Smooth muscle cell (in vitro differentiated cells): ENCODE data around the gene PCK1. TPM values are rescaled to one million over a fixed set of nuclear protein-coding genes. Genes with fewer than 3 reads are reported as not detected.

Experiments
- DNase-seq: peaks from one replicate; lab custom pipeline; 2025; ENCODE audit not compliant: unreplicated experiment; lab: John Stamatoyannopoulos, UW
- H2AFZ ChIP-seq: fragments of 200-600 bp; sonication (generic); 2 replicates; pipeline ENCODE4 v1.6.0; 2016; ENCODE audit warnings: antibody characterized with exemption, low read depth, mild to moderate bottlenecking
- H3F3A ChIP-seq: fragments of 200-600 bp; sonication (generic); 2 replicates; pipeline ENCODE4 v1.6.0; 2017; ENCODE audit warnings: antibody characterized with exemption, low read depth
- H3K27ac ChIP-seq: fragments of 200-600 bp; sonication (generic); 2 replicates; pipeline ENCODE4 v1.5.1; 2016; ENCODE audit warnings: low read depth, mild to moderate bottlenecking
- H3K27me3 ChIP-seq: fragments of 200-600 bp; sonication (generic); 2 replicates; pipeline ENCODE4 v1.6.1; 2016; ENCODE audit warnings: low read depth, mild to moderate bottlenecking
- H3K36me3 ChIP-seq: fragments of 200-600 bp; sonication (generic); 2 replicates; pipeline ENCODE4 v1.5.1; 2016; ENCODE audit warnings: low read depth
- H3K4me1 ChIP-seq: fragments of 200-600 bp; sonication (generic); 2 replicates; pipeline ENCODE4 v1.5.1; 2016; ENCODE audit warnings: low read depth
- H3K4me2 ChIP-seq: fragments of 200-600 bp; sonication (generic); 2 replicates; pipeline ENCODE4 v1.6.0; 2016; ENCODE audit warnings: mild to moderate bottlenecking
- H3K4me3 ChIP-seq: fragments of 200-600 bp; sonication (generic); 2 replicates; pipeline ENCODE4 v1.5.1; 2016; ENCODE audit warnings: mild to moderate bottlenecking
- H3K79me2 ChIP-seq: fragments of 200-600 bp; sonication (generic); 2 replicates; pipeline ENCODE4 v1.6.0; 2016; ENCODE audit warnings: low read depth, mild to moderate bottlenecking
- H3K9ac ChIP-seq: fragments of 200-600 bp; sonication (generic); 2 replicates; pipeline ENCODE4 v1.6.0; 2016; ENCODE audit warnings: low read depth
- H3K9me3 ChIP-seq: fragments of 200-600 bp; sonication (generic); replicated peaks from 2 replicates; pipeline ENCODE4 v1.5.1; 2016; ENCODE audit warnings: low read depth
- H4K20me1 ChIP-seq: fragments of 200-600 bp; sonication (generic); 2 replicates; pipeline ENCODE4 v1.6.0; 2016; ENCODE audit warnings: low read depth
- WGBS: methylation state at CpG from one replicate; pipeline ENCODE4 v1.1.7; 2016; ENCODE audit warnings: low lambda C conversion rate; 5-methylcytosine and 5-hydroxymethylcytosine counted together
- polyA plus RNA-seq: library from polyadenylated mRNA; unstranded; fragments of >200 nt; fragmentation: Nextera tagmentation; extraction: Ambion mirVana; gene quantifications from 2 replicates; pipeline ENCODE4 v1.2.1, GENCODE V29; 2016
- total RNA-seq: library from RNA; depleted of rRNA; stranded (reverse); fragments of >200 nt; gene quantifications from 2 replicates; pipeline ENCODE4 v1.2.3, GENCODE V29; 2014
- TF ChIP-seq, protein P1 (sequence below): fragments of 200-600 bp; sonication (generic); IDR thresholded peaks from 2 replicates; pipeline ENCODE4 v1.5.1; 2017; ENCODE audit warnings: borderline replicate concordance, mild to moderate bottlenecking, antibody characterized with exemption; ENCODE audit not compliant: insufficient read depth, poor library complexity, severe bottlenecking

PCK1 gene
- total and polyA plus RNA-seq, 2 experiments from 2014 or later, result not detected

- TF ChIP-seq, protein P1, sequence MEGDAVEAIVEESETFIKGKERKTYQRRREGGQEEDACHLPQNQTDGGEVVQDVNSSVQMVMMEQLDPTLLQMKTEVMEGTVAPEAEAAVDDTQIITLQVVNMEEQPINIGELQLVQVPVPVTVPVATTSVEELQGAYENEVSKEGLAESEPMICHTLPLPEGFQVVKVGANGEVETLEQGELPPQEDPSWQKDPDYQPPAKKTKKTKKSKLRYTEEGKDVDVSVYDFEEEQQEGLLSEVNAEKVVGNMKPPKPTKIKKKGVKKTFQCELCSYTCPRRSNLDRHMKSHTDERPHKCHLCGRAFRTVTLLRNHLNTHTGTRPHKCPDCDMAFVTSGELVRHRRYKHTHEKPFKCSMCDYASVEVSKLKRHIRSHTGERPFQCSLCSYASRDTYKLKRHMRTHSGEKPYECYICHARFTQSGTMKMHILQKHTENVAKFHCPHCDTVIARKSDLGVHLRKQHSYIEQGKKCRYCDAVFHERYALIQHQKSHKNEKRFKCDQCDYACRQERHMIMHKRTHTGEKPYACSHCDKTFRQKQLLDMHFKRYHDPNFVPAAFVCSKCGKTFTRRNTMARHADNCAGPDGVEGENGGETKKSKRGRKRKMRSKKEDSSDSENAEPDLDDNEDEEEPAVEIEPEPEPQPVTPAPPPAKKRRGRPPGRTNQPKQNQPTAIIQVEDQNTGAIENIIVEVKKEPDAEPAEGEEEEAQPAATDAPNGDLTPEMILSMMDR, result no peak
- Histone ChIP-seq H3K9ac (no peak overlapping the region), H3K36me3 (no peaks in the 10 kb centered on the region), H3K4me3 (no peak overlapping the region), H3K79me2 (no peaks in the 10 kb centered on the region), H3F3A (no peaks in the 10 kb centered on the region), H3K9me3 (no peaks in the 10 kb centered on the region), H2AFZ (no peak overlapping the region), H3K4me2 (no peak overlapping the region), H3K27ac (no peak overlapping the region), H3K4me1 (no peaks in the 10 kb centered on the region), H4K20me1 (no peaks in the 10 kb centered on the region), H3K27me3 (no peaks in the 10 kb centered on the region)
- 89% methylated on average over 3 of the region's 3 CpGs for WGBS
- no peak for DNase-seq
Observed at GRCh38 chr20:57529810-57530209, 31.1 kb upstream of the PCK1 start.

DNA sequence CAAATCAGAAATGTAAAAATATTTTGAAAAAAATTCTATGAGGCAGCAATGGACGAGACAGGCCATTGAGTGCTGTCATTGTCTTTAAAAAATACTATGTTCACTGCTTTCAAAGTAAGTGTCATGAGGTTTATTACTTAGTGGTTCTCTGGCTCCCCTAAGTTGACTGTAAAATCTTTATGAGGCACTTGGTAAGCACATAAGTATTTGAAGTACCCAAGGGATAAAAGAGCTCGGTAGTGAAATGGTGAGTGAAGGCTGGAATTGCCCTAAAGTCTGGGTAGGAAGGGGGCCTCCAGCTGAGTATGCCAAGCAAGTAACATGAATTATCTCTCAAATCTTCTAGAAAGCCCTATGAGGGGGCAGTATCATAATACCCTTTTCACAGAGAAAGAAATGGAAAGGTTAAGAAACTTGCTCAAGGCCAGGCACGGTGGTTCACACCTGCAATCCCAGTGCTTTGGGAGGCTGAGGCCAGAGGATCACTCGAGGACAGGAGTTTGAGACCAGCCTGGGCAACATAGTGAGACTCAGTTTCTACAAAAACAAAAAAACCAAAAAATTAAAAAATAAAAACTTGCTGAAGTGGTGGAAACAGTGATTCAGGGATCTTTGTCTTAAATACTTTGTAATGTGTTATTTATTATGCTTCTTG lies 30.5 kb upstream of the PCK1 start:
- TF ChIP-seq, protein P1, result no peak
- Histone ChIP-seq H2AFZ (no peak overlapping the region), H3K79me2 (no peaks in the 10 kb centered on the region), H3K9ac (no peak overlapping the region), H3K4me3 (no peak overlapping the region), H4K20me1 (no peaks in the 10 kb centered on the region), H3K27ac (no peak overlapping the region), H3F3A (no peaks in the 10 kb centered on the region), H3K4me2 (no peak overlapping the region), H3K9me3 (no peaks in the 10 kb centered on the region), H3K27me3 (no peaks in the 10 kb centered on the region), H3K36me3 (no peaks in the 10 kb centered on the region), H3K4me1 (no peaks in the 10 kb centered on the region)
- WGBS, result 49% methylated on average over 4 of the region's 4 CpGs
- no peak for DNase-seq

DNA sequence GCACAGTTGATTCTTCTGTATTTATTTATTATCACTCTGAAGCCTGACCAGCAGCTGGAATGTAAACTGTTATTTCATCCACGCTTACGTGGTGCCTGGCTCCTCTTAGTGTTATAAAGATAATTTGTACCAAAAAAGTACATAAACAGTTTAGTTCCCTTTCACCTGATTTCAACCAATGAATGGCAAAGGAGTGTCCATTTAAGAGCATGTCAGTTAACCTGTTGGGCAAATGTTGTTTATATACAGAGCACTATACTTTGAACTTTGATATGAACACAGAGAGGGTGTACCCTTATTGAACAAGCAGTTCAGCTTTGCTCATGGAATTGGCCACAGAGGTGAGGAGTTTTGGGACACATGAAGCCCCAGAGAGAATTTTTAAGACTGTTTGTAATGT lies 28.8 kb upstream of the PCK1 start:
- WGBS, result 71% methylated on average over 2 of the region's 2 CpGs
- H3K79me2 ChIP-seq, result no peaks in the 10 kb centered on the region
- no peak overlapping the region for H2AFZ ChIP-seq
- no peak overlapping the region for H3K9ac ChIP-seq
- no peaks in the 10 kb centered on the region for H3K4me1 ChIP-seq
- TF ChIP-seq, protein P1, result no peak
- no peaks in the 10 kb centered on the region for H4K20me1 ChIP-seq
- H3K27ac ChIP-seq, result no peak overlapping the region
- no peak overlapping the region for H3K4me2 ChIP-seq
- no peak for DNase-seq
- H3F3A ChIP-seq, result no peaks in the 10 kb centered on the region
- H3K27me3 ChIP-seq, result no peaks in the 10 kb centered on the region
- H3K36me3 ChIP-seq, result no peaks in the 10 kb centered on the region
- no peaks in the 10 kb centered on the region for H3K9me3 ChIP-seq
- no peak overlapping the region for H3K4me3 ChIP-seq

- H3K27ac ChIP-seq, result no peak overlapping the region
- no peak overlapping the region for H3K4me3 ChIP-seq
- TF ChIP-seq, protein P1, result no peak
- no peak for DNase-seq
- no peaks in the 10 kb centered on the region for H3K4me1 ChIP-seq
- H3K79me2 ChIP-seq, result no peaks in the 10 kb centered on the region
- 84% methylated on average over 5 of the region's 5 CpGs for WGBS
- H2AFZ ChIP-seq, result no peak overlapping the region
- no peaks in the 10 kb centered on the region for H3F3A ChIP-seq
- H3K4me2 ChIP-seq, result no peak overlapping the region
- H4K20me1 ChIP-seq, result no peaks in the 10 kb centered on the region
- no peak overlapping the region for H3K9ac ChIP-seq
- H3K36me3 ChIP-seq, result no peaks in the 10 kb centered on the region
- H3K27me3 ChIP-seq, result no peaks in the 10 kb centered on the region
- H3K9me3 ChIP-seq, result no peaks in the 10 kb centered on the region
Observed at GRCh38 chr20:57535297-57535696, 25.6 kb upstream of the PCK1 start.
